PFSK-1 (cell line): ENCODE results near the gene PDE6A.

Experiments used
- FOXP2 ChIP-seq: optimal IDR thresholded peaks from 2 replicates; pipeline ENCODE3; 2011; ENCODE audit warnings: borderline replicate concordance, control low read depth, inconsistent platforms; ENCODE audit not compliant: insufficient read depth; ENCODE audit errors: extremely low read length, extremely low read depth
- POLR2AphosphoS5 ChIP-seq: IDR thresholded peaks from 2 replicates; pipeline ENCODE4 v1.6.1; 2012; ENCODE audit warnings: low read depth, mild to moderate bottlenecking, control low read depth, low read length, moderate library complexity
- REST ChIP-seq, 2 experiments: IDR thresholded peaks; 2 replicates each; pipeline versions ENCODE4 v1.6.1 to v1.8.0; 2011 to 2012; ENCODE audit warnings: low read depth in 2 of 2, low read length in 2 of 2, control low read depth in 1 of 2, inconsistent platforms in 1 of 2, mild to moderate bottlenecking in 1 of 2, moderate library complexity in 1 of 2; ENCODE audit not compliant: insufficient read depth in 1 of 2
- SIN3A ChIP-seq: IDR thresholded peaks from 2 replicates; pipeline ENCODE4 v1.6.1; 2012; ENCODE audit warnings: mild to moderate bottlenecking, low read length, moderate library complexity, borderline replicate concordance; ENCODE audit not compliant: insufficient read depth
- TAF1 ChIP-seq: IDR thresholded peaks from 2 replicates; pipeline ENCODE4 v1.6.1; 2012; ENCODE audit warnings: low read length, control low read depth, borderline replicate concordance; ENCODE audit not compliant: insufficient read depth

The PDE6A gene

GRCh38 chr5:149863830-149864229, 80.8 kb downstream of the PDE6A start:
- TF ChIP-seq SIN3A: no peak
- no peak for TF ChIP-seq REST (IDR thresholded peaks at IDR 0.05; ENCODE audit: insufficient read depth in 1 of 2, low read depth in 2 of 2, low read length in 2 of 2)
- TF ChIP-seq TAF1: no peak
- TF ChIP-seq FOXP2: no peak
- TF ChIP-seq POLR2AphosphoS5: no peak

- TF ChIP-seq TAF1 (no peak), FOXP2 (no peak), POLR2AphosphoS5 (no peak), REST (IDR thresholded peaks at IDR 0.05; ENCODE audit: insufficient read depth in 1 of 2, low read depth in 2 of 2, low read length in 2 of 2) (no peak), SIN3A (no peak)
These were observed 81.4 kb downstream of the PDE6A start for GRCh38 chr5:149863176-149863575.

GRCh38 chr5:149860801-149861322, 83.7 kb downstream of the PDE6A start:
- no peak for TF ChIP-seq REST (IDR thresholded peaks at IDR 0.05; ENCODE audit: insufficient read depth in 1 of 2, low read depth in 2 of 2, low read length in 2 of 2)
- no peak for TF ChIP-seq TAF1
- TF ChIP-seq SIN3A: no peak
- TF ChIP-seq FOXP2: no peak
- no peak for TF ChIP-seq POLR2AphosphoS5

- no peak for TF ChIP-seq POLR2AphosphoS5
These were observed 84.8 kb downstream of the PDE6A start for GRCh38 chr5:149859746-149860145.

- TF ChIP-seq TAF1: no peak
- TF ChIP-seq REST (IDR thresholded peaks at IDR 0.05; ENCODE audit: insufficient read depth in 1 of 2, low read depth in 2 of 2, low read length in 2 of 2): no peak
- no peak for TF ChIP-seq FOXP2
- TF ChIP-seq SIN3A: no peak
- TF ChIP-seq POLR2AphosphoS5: no peak
These were observed 87.1 kb downstream of the PDE6A start for GRCh38 chr5:149857499-149857898.
